Loucy (cell line): ENCODE measurements around the gene CMTM8.

Experiments used
- EZH2phosphoT487 ChIP-seq: fragments of 200-600 bp; IDR thresholded peaks from 2 replicates; pipeline ENCODE4 v1.6.1; 2018; ENCODE audit warnings: antibody characterized with exemption, mild to moderate bottlenecking, moderate library complexity, borderline replicate concordance
- TF ChIP-seq, protein P1 (sequence below): fragments of 200-600 bp; sonication (generic); conservative IDR thresholded peaks from 2 replicates; pipeline ENCODE4 v1.5.1; 2014; ENCODE audit warnings: mild to moderate bottlenecking, antibody characterized with exemption, low read length

- TF ChIP-seq, protein P1, sequence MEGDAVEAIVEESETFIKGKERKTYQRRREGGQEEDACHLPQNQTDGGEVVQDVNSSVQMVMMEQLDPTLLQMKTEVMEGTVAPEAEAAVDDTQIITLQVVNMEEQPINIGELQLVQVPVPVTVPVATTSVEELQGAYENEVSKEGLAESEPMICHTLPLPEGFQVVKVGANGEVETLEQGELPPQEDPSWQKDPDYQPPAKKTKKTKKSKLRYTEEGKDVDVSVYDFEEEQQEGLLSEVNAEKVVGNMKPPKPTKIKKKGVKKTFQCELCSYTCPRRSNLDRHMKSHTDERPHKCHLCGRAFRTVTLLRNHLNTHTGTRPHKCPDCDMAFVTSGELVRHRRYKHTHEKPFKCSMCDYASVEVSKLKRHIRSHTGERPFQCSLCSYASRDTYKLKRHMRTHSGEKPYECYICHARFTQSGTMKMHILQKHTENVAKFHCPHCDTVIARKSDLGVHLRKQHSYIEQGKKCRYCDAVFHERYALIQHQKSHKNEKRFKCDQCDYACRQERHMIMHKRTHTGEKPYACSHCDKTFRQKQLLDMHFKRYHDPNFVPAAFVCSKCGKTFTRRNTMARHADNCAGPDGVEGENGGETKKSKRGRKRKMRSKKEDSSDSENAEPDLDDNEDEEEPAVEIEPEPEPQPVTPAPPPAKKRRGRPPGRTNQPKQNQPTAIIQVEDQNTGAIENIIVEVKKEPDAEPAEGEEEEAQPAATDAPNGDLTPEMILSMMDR: no peak
- no peak for TF ChIP-seq EZH2phosphoT487
These were observed 160.1 kb downstream of the CMTM8 start for GRCh38 chr3:32398531-32398930.
